Hepatocyte (in vitro differentiated cells): ENCODE data around the gene RAI1.

ENCODE experiments used
- CTCF ChIP-seq: fragments of 200-600 bp; sonication (generic); IDR thresholded peaks from 2 replicates; pipeline ENCODE4 v1.5.1; 2016; ENCODE audit warnings: antibody characterized with exemption, mild to moderate bottlenecking; ENCODE audit not compliant: poor library complexity
- EZH2 ChIP-seq: fragments of 200-600 bp; sonication (generic); IDR thresholded peaks from 2 replicates; pipeline ENCODE4 v1.6.1; 2016; ENCODE audit warnings: antibody characterized with exemption, mild to moderate bottlenecking, borderline replicate concordance
- EZH2phosphoT487 ChIP-seq: fragments of 200-600 bp; sonication (generic); IDR thresholded peaks from one replicate; pipeline ENCODE4 v1.6.1; 2018; ENCODE audit warnings: antibody characterized with exemption, mild to moderate bottlenecking, low read depth, moderate library complexity; ENCODE audit not compliant: unreplicated experiment, severe bottlenecking

- TF ChIP-seq CTCF (no peak), EZH2phosphoT487 (no peak), EZH2 (no peak)
Observed at GRCh38 chr17:17763136-17763535, 81.9 kb downstream of the RAI1 start.
